ENCODE results near the gene NDUFS2.

NDUFS2 gene

GRCh38 chr1:161162052-161162451, 40.1 kb upstream of the NDUFS2 start:
- Histone ChIP-seq H3K27me3 (ENCODE audit: insufficient read depth, low read length) (no peaks in the 10 kb centered on the region), H2AFZ (ENCODE audit: low read length) (no peak overlapping the region), H3K79me2 (ENCODE audit: insufficient read depth, low read length) (no peaks in the 10 kb centered on the region), H3K36me3 (ENCODE audit: insufficient read depth, low read length) (peaks cover 51% of the 10 kb centered on the region; the same call in 1 of the 2 replicates), H3K4me3 (ENCODE audit: low read depth, low read length, poor library complexity, severe bottlenecking) (no peak overlapping the region), H3K4me2 (ENCODE audit: low read length) (no peak overlapping the region), H3F3A (ENCODE audit: insufficient read depth, low read length) (peaks cover 9% of the 10 kb centered on the region), H3K9ac (ENCODE audit: low read length) (no peak overlapping the region), H3K4me1 (ENCODE audit: insufficient read depth, low read length, severe bottlenecking) (peaks cover 44% of the 10 kb centered on the region), H4K20me1 (ENCODE audit: insufficient read depth, low read length) (no peaks in the 10 kb centered on the region), H3K9me2 (ENCODE audit: low read depth, low read length) (no peaks in the 10 kb centered on the region), H3K9me3 (ENCODE audit: low read length) (no peaks in the 10 kb centered on the region), H3K27ac (ENCODE audit: low read depth, low read length, poor library complexity, severe bottlenecking) (no peak overlapping the region)
- no peak for TF ChIP-seq CTCF (IDR thresholded peaks at IDR 0.05; ENCODE audit: low read length)
- TF ChIP-seq EZH2 (IDR thresholded peaks at IDR 0.05; ENCODE audit: borderline replicate concordance, low read length), result no peak

DNA sequence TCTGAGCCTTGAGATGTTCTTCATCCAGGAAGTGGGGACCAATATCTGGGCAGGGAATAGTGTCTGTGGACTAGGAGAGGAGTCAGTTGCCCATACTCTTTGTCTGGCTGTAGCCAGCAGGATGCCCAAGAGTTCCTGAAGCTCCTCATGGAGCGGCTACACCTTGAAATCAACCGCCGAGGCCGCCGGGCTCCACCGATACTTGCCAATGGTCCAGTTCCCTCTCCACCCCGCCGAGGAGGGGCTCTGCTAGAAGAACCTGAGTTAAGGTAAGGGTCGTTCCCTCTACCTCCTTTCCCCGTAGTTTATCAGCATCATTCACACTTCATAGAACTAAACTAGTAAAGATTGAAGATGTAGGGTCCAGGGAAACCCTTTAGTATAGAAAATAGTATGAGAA, 39.4 kb upstream of the NDUFS2 start:
- Histone ChIP-seq H3K27me3 (ENCODE audit: insufficient read depth, low read length) (no peaks in the 10 kb centered on the region), H3K9ac (ENCODE audit: low read length) (no peak overlapping the region), H3K4me2 (ENCODE audit: low read length) (no peak overlapping the region), H3K4me3 (ENCODE audit: low read depth, low read length, poor library complexity, severe bottlenecking) (no peak overlapping the region), H3K9me2 (ENCODE audit: low read depth, low read length) (no peaks in the 10 kb centered on the region), H3K36me3 (ENCODE audit: insufficient read depth, low read length) (peaks cover 46% of the 10 kb centered on the region; the same call in 1 of the 2 replicates), H3F3A (ENCODE audit: insufficient read depth, low read length) (peaks cover 9% of the 10 kb centered on the region), H3K4me1 (ENCODE audit: insufficient read depth, low read length, severe bottlenecking) (peaks cover 48% of the 10 kb centered on the region), H3K79me2 (ENCODE audit: insufficient read depth, low read length) (no peaks in the 10 kb centered on the region), H2AFZ (ENCODE audit: low read length) (no peak overlapping the region), H3K9me3 (ENCODE audit: low read length) (no peaks in the 10 kb centered on the region), H3K27ac (ENCODE audit: low read depth, low read length, poor library complexity, severe bottlenecking) (no peak overlapping the region), H4K20me1 (ENCODE audit: insufficient read depth, low read length) (no peaks in the 10 kb centered on the region)
- TF ChIP-seq EZH2 (IDR thresholded peaks at IDR 0.05; ENCODE audit: borderline replicate concordance, low read length), result no peak
- TF ChIP-seq CTCF (IDR thresholded peaks at IDR 0.05; ENCODE audit: low read length), result no peak

- H3K4me2 ChIP-seq (ENCODE audit: low read length), result no peak overlapping the region
- H3K27ac ChIP-seq (ENCODE audit: low read depth, low read length, poor library complexity, severe bottlenecking), result no peak overlapping the region
- TF ChIP-seq CTCF (IDR thresholded peaks at IDR 0.05; ENCODE audit: low read length) (no peak), EZH2 (IDR thresholded peaks at IDR 0.05; ENCODE audit: borderline replicate concordance, low read length) (no peak)
- H2AFZ ChIP-seq (ENCODE audit: low read length), result no peak overlapping the region
- no peaks in the 10 kb centered on the region for H3K27me3 ChIP-seq (ENCODE audit: insufficient read depth, low read length)
- no peaks in the 10 kb centered on the region for H3K9me3 ChIP-seq (ENCODE audit: low read length)
- H3K9me2 ChIP-seq (ENCODE audit: low read depth, low read length), result no peaks in the 10 kb centered on the region
- peaks cover 37% of the 10 kb centered on the region; the same call in 1 of the 2 replicates for H3K36me3 ChIP-seq (ENCODE audit: insufficient read depth, low read length)
- H3K4me1 ChIP-seq (ENCODE audit: insufficient read depth, low read length, severe bottlenecking), result peaks cover 42% of the 10 kb centered on the region
- peaks cover 5% of the 10 kb centered on the region for H3F3A ChIP-seq (ENCODE audit: insufficient read depth, low read length)
- no peaks in the 10 kb centered on the region for H4K20me1 ChIP-seq (ENCODE audit: insufficient read depth, low read length)
- H3K4me3 ChIP-seq (ENCODE audit: low read depth, low read length, poor library complexity, severe bottlenecking), result no peak overlapping the region
- no peak overlapping the region for H3K9ac ChIP-seq (ENCODE audit: low read length)
- H3K79me2 ChIP-seq (ENCODE audit: insufficient read depth, low read length), result no peaks in the 10 kb centered on the region
Observed at GRCh38 chr1:161163793-161164192, 38.4 kb upstream of the NDUFS2 start.
